K562 (cell line): ENCODE measurements around the gene KIR2DL3.

Source experiments
- BCL6 ChIP-seq: fragments of 250-450 bp; sonication (Bioruptor Pico); IDR thresholded peaks from 2 replicates; pipeline ENCODE4 v1.4.0; 2020
- E2F5 ChIP-seq: sonication (generic); formaldehyde crosslinking; IDR thresholded peaks from 2 replicates; pipeline ENCODE4 v1.8.0; 2022; ENCODE audit warnings: mild to moderate bottlenecking, missing genetic modification reagents
- ZNF668 ChIP-seq: fragments of 250-450 bp; sonication (Bioruptor Pico); IDR thresholded peaks from 2 replicates; pipeline ENCODE4 v1.8.0; 2022; ENCODE audit warnings: mild to moderate bottlenecking, inconsistent platforms
- TF ChIP-seq, protein P1 (sequence below): fragments of 250-450 bp; sonication (Bioruptor Pico); IDR thresholded peaks from 2 replicates; pipeline ENCODE4 v1.5.1; 2021; ENCODE audit warnings: mild to moderate bottlenecking
- TF ChIP-seq, protein P2 (sequence below): fragments of 250-450 bp; sonication (Bioruptor Pico); IDR thresholded peaks from 2 replicates; pipeline ENCODE4 v1.8.0; 2021; ENCODE audit warnings: mild to moderate bottlenecking, moderate library complexity
- TF ChIP-seq, protein P3 (sequence below): fragments of 250-450 bp; sonication (Bioruptor Pico); IDR thresholded peaks from 2 replicates; pipeline ENCODE4 v1.9.0; 2021; ENCODE audit warnings: mild to moderate bottlenecking
- TF ChIP-seq, protein P4 (sequence below): fragments of 450-650 bp; formaldehyde crosslinking; IDR thresholded peaks from 2 replicates; pipeline ENCODE4 v1.4.0; 2022; ENCODE audit warnings: missing genetic modification characterization

DNA sequence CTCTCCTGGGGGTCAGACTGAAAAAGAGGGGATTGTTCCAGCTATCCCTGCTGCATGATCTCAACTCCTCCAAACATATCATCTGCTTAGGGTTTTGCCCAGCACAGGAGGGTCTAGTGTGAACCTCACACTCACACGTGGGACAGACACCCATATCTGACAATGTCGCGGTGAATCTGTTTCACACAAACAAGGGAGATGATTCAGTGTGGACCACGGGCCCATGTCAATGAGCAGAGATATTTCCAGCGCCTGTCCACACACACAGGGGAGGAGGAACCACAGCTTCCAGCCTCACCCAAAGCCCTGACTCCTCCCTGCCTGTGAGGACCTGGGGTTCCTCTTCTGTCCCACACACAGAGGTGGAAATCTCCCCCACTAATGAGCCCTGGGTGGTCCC is 43.7 kb upstream of the KIR2DL3 start:
- TF ChIP-seq E2F5 (no peak), ZNF668 (CRISPR knock-in tag) (no peak), BCL6 (CRISPR knock-in tag) (no peak)
- TF ChIP-seq, protein P1, sequence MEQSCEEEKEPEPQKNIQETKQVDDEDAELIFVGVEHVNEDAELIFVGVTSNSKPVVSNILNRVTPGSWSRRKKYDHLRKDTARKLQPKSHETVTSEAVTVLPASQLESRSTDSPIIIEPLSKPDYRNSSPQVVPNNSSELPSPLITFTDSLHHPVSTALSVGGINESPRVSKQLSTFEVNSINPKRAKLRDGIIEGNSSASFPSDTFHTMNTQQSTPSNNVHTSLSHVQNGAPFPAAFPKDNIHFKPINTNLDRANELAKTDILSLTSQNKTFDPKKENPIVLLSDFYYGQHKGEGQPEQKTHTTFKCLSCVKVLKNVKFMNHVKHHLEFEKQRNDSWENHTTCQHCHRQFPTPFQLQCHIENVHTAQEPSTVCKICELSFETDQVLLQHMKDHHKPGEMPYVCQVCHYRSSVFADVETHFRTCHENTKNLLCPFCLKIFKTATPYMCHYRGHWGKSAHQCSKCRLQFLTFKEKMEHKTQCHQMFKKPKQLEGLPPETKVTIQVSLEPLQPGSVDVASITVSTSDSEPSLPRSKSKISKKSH (CRISPR knock-in tag) = no peak
- TF ChIP-seq, protein P2, sequence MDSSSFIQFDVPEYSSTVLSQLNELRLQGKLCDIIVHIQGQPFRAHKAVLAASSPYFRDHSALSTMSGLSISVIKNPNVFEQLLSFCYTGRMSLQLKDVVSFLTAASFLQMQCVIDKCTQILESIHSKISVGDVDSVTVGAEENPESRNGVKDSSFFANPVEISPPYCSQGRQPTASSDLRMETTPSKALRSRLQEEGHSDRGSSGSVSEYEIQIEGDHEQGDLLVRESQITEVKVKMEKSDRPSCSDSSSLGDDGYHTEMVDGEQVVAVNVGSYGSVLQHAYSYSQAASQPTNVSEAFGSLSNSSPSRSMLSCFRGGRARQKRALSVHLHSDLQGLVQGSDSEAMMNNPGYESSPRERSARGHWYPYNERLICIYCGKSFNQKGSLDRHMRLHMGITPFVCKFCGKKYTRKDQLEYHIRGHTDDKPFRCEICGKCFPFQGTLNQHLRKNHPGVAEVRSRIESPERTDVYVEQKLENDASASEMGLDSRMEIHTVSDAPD (CRISPR knock-in tag) = no peak
- TF ChIP-seq, protein P3, sequence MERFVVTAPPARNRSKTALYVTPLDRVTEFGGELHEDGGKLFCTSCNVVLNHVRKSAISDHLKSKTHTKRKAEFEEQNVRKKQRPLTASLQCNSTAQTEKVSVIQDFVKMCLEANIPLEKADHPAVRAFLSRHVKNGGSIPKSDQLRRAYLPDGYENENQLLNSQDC (CRISPR knock-in tag) = no peak
- TF ChIP-seq, protein P4, sequence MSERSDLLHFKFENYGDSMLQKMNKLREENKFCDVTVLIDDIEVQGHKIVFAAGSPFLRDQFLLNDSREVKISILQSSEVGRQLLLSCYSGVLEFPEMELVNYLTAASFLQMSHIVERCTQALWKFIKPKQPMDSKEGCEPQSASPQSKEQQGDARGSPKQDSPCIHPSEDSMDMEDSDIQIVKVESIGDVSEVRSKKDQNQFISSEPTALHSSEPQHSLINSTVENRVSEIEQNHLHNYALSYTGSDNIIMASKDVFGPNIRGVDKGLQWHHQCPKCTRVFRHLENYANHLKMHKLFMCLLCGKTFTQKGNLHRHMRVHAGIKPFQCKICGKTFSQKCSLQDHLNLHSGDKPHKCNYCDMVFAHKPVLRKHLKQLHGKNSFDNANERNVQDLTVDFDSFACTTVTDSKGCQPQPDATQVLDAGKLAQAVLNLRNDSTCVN (CRISPR knock-in tag) = no peak
